GM21825 (cell line): Measurements from ENCODE around the gene CLCN5.
"Not testable (repeated sequence)": the region's sequence is repeated elsewhere in the genome, so short reads cannot be mapped to it uniquely, and the experiment has no call there.

Experiments
- ATAC-seq: cut with Tn5 transposase; IDR thresholded peaks from one replicate; pipeline ENCODE4 v1.9.1; 2021; ENCODE audit warnings: mild to moderate bottlenecking, moderate library complexity; ENCODE audit not compliant: unreplicated experiment

CLCN5 gene

DNA sequence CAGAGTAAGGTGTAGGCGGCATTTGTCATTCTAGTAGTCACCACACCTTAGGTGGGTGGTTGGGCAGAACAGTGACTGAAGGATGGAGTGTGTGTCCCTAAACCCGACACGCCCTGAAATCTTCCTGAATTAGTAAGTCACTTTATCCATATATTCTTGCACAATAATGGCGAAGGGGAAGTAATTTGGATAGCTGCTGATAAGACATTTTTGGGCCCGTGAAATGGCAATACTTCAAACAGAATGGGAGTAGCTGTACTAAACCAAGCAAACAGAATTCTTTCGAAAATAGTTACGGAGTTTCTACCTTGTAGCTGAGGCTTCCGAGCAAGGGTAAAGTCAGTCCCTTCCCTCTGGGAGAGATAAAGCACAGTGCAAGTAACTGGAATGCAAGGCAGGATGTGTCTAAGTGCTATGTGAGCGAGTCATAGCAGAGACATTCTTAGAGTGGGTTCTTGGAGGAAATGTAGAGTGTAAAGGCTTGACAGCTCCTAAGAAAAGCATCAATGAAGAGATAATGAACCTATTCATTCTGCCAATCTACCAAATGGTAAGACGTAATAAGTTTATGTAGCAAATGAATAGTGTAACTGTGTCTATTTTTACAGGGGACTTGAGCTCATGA lies 72.8 kb downstream of the CLCN5 start:
- ATAC-seq: no peak

DNA sequence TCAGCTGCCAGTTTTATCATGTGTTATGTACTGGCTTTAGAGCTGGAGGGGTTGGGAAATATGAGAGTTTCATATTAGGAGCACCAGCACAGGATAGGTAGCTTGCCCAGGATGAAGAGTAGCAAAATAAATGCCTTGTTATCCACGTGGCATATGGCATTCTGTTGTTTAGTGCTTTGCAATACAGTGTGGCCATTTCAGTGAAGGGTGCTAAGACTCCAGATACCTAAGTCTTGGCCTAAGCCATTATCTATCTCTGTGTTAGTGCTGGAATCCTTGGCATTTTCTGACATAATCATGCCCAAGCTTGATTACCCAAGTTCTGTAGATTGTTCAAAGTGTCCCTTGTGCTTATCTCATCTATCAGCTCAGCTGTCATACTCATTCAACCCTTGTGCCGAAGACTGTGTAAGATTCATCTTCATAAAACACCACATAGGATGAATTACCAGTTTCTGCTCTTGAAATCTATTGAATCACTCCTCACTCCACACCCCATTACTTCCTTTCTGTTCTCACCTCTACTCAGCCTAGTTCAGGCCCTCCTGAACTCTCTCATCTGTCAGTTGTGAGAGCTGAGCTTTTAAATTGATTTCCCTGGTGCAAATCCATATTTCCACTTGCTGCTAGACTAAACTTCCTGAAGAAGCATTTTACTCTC lies 73.5 kb downstream of the CLCN5 start:
- no peak for ATAC-seq

DNA sequence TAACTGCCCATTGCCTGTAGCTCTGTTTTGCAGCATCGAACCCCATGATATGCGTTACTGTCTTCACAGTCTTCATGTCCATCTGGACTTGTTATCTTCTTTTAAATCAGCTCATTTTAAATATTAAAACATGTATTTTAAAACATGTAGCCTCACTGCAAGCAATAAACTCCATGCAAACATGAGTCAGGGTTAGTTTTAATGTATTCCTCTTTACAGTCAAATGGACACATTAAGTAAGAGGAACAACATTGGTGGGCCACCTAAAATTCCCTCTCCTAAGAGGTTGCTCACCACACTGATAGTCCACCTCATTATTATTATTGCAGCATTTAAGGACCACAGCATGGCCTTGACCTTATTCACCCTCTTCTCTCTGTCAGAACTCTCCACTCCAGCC lies 74.1 kb downstream of the CLCN5 start:
- no peak for ATAC-seq

DNA sequence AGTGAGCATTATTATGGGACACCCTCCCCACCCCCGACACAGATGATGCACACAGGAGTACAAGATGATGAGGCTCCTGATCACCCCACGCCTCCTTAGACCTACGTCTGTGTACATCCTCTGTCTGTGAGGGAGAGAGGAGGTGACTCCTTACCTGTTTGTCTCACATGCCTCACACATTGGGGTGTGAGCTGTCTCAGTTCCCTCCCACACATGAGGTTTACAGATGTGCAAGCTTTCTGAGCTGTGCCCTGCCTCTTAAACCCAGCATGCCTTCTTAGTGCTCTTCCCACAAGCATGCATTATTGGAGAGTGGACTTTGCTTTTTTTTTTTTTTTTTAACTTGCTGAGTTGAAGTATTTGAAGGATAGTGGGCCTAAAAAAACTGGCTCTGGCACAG lies 76.7 kb downstream of the CLCN5 start:
- ATAC-seq: no peak

DNA sequence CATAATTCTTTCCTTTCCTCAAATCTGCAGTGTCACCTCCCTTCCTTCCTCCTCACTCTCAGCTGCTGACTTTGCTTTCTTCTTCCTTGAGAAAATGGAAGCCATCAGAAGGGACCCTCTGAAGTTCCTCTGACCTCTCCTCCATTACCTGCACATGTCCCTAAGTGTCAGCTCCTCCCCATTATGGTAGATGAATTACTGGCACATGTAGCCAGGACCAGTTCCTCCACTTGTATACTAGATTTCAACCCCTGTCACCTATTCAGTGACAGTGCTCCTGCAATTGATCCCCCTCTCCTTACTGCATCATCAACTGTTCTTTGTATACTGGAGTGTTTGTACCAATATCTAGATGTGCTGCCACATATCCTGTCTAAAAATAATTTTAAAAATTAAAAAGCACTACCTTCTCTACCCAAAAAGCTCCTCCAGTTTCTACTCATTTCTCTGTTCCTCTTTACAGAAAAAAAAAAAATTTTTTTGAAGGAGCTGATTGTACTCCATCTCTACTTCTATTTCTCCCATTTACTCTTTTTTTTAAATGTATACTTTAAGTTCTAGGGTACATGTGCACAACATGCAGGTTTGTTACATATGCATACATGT lies 78.6 kb downstream of the CLCN5 start:
- ATAC-seq: no peak

DNA sequence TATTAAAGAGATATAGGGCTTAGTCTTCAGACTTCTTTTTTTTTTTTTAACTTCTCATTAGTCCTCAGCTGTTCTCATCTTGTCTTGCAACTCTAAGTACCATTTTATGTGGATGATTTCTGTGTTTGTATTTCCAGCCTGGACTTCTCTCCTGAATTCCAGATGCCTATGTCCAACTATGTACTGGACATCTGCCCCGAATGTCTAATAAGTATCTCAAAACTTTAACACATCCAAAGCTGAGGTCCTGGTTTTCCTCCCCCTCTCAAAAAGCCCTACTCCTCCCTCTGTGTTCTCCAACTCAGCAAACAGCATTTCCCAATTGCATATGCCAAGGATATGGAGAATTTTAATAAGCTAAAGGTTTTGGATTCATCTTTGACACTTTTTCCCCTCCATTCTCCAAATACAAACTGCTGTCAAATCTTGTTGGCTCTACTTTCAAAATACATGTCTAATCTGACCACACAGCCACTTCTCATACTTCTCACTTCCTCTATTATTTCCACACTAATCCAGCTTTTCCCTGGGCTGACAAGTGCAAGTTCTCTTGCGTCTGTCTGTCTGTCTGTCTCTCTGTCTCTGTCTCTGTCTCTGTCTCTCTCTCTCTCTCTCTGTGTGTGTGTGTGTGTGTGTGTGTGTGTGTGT lies 79.8 kb downstream of the CLCN5 start:
- peak; percentile 51 for ATAC-seq

DNA sequence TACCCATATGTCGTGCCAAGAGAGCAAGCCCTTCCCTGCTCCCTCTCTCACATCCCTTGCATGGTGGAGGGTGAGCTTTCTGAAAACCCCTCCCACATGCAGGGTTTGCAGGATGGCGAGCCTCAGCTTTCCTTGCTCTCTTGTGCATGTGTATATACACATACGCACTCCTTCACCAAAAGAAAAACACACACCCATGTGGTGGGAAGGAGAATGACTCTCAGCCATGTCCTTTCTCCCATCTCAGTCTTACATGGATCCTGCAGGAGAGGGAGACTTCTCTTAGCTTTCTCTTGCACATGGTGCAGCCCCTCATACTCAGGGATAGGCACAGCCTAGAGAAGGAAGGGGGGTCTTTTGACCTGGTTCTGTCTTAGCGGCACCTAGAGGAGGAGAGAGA lies 81.1 kb downstream of the CLCN5 start:
- no peak for ATAC-seq

DNA sequence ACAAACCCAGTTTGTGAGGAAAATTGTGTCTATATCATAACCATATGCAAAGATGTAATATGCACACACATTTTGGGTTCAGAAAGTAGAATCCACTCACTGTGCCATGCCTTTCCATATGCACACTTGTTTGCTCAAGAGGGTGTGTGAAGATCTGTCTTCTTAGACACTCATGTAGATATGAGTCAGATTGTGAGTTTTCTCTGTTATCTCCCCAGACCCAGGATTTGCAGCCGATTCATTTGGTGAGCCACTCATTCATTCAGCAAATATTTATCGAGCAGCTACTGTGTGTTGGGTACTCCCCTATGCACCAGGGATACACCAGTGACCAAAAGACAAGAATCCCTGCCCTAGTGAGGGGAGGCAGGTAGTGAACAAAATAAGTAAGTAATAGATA lies 81.5 kb downstream of the CLCN5 start:
- no peak for ATAC-seq

DNA sequence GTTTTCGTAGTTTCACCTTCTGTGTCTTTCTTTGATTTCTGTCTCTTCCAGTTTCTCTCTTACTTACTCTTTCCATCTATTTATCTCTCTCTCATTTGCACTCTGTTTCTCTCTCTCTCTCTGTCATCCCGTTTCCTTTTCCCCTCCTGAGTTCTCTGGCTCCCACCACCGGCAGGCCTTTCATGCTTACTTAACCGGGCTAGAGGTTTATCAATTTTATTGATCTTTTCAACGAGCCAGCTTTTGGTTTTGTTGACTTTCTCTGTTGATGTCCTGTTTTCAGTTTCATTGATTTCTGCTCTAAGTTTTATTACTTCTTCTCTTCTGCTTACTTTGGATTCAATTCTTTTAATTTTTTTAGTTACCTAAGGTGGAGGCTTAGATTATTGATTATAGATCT lies 103.2 kb downstream of the CLCN5 start:
- not testable (repeated sequence) for ATAC-seq

DNA sequence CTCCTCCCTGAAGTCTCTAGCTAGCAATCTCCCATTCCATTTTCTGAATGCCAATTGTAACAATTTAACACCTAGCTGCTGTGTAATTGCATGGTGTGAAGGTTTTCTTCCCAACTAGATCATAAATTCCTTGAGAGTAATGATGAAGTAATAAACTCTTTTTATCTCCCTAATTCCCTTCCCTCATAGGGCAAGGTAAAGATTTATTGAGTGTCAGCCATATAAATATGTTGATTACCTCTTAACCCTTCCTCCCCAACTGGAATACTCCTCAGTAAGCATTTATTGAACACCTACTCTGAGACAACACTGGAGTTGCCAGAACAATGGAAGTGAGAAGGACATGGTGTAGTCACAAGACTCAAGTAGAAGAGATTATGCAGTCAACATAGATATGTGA lies 112.7 kb downstream of the CLCN5 start:
- no peak for ATAC-seq

DNA sequence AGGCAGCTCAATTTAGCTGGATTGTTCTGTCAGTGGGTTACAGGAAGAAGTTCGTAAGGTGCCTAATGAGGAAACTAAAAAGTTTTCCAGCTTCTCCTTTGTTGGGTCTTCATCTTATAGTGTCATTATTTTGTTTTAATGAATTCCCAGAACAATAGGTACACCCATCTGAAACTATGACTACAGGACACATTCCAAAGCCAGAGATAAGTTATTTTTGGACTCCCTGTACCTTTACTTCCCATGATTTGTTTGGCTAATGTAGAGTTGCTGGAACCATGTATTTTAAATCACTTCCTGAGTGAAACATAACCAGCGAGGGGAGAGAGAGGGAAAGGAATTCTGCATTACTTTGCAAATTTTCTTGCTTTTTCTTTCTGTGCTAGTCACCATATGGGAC lies 114.0 kb downstream of the CLCN5 start:
- no peak for ATAC-seq

DNA sequence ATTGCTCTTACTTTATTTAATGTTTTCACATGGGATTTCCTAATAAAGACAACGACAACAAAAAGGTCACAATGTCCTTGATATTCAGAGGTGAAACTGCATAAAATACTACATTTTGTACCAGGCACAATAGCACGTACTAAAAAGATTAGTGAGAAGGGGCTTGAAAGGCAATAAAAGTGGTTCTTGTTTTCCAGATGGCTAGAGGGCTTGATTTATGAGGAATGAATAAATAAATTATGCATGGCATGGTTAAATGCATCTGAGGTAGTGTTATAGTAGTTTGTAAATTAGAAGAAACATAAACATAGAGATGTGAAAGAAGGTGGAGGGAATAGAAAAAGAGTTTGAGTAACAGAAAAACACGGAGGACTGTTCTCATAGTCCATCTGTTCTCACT lies 123.4 kb downstream of the CLCN5 start:
- ATAC-seq: no peak

DNA sequence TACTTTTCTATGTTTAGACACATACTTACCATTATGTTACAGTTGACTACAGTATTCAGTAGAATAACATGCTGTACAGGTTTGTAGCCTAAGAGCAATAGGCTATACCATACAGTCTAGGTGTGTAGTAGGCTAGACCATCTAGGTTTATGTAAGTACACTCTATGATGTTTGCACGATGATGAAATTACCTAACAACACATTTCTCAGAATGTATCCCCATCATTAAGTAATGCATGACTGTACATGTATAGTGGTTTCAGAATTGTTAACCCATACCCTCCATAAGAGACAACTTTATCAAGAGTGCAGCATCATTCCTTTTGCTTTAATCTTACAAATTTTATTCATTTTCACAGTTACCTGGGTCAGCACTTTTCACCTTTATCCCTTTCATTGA lies 126.8 kb downstream of the CLCN5 start:
- no peak for ATAC-seq

DNA sequence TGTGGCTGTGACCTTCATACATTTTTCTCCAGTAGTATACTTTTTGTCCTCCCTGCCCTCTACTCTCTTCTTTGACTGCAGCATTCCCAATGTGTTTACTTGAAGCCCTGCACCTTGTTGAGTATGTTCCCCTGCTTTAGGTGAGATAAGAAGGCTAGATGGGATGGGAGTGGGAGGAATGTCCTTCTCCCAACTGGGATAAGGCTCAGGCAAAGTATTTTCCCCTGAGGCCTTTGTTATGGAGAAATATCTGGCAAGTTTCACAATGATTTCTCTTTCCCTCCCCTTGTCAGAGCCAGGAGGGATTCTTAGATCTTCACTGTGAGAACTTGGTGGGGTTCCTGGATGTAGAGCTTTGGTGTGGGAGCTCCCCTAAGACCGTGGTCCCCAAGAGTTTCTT lies 131.8 kb downstream of the CLCN5 start:
- ATAC-seq: no peak

DNA sequence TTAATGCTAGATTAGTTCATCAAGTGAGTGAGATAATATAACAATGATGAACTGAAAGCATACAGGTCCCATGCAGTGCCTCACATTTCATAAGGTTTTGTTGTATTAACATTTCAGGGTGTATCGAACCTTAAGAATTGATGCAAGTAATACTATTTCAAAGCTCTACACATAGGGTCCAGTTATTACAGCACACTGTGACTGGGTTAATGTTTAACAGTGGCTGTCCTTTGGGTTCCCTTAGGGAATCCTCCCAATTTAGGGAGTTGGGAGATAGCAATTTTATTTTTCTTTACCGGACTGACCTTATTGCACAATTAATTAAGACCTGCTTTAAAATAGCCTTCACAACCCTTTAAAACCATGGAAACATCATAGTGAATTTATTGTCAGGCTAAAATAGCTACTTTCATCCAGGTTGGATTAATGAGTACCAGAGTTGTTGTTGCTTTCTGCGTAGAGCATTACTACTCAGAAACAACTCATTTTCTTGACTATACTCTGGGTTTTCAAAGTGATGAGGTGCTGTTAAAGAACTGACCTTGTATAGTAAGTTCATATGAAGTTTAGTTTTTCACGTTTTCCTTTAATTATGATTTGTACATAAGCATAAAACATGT lies 144.0 kb downstream of the CLCN5 start:
- ATAC-seq: no peak

DNA sequence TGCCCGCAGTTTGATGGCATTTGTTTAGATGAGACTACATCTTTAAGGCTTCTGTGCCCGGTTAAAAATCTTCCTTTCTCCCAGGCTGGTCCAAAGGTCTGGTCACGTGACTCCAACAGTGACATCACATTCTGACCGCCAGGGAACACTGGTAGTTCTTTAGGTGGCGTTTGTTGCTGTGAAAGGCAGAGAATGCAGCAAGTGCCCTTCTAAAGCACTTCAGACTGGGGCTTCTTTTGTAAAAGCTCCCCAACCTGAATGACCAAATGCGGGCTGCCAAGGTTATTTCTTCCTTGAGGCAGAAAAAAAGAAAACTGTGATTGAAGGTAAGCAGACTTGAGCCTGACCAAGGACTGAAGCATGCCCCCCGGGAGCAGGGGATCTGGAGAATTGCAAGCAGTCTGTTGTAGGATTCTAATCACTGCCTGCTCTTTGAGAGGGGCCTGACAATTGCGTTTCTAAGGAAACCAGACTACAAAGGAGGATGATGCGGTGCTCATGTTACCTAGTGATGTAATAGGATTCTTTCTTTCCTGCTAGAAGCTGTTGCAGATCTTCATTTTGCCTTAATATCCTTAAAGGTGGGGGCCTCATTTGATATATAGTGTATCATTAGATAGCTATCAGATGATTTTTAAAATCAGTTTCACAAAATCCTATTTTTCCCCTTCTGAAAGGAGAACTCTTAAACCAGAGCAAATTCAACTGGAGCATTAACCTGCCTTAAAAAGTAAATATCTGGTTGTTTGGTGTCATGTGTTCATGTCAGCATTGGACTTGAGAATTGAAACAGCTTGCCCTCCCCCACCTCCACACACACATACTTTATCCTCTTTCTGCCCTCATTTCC lies 145.3 kb downstream of the CLCN5 start:
- ATAC-seq: no peak

DNA sequence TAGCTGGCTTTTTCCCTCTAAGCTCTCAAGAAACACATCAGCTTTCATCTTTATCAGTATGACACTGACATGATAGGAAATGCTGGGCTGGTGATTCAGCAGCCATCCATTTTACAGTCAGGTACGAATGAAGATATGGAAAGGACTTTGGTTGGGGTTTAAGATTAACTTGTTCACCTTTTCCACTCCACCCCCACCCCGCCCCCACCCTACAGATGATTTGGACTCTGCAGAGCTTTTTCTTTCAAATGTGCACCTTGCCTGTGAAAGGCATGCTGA lies 145.8 kb downstream of the CLCN5 start:
- ATAC-seq: no peak

DNA sequence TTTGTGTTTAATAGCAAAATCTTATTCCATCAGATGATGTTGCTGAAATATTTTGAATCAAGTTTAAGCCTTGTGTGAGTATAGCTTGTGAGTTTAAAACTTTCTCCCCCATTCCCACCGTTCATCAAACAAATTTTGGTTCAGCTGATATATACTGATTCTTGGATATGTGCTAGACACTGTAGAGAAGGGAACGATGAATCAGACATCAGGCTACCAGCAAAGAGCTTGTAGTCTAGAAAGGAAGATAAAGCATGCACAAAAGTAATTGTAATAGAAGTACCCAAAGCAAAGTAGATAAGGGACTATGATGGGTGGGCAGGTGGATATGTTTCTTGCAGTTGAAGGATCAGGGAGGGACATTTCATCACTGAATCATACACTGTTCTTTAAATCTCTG lies 146.5 kb downstream of the CLCN5 start:
- no peak for ATAC-seq

DNA sequence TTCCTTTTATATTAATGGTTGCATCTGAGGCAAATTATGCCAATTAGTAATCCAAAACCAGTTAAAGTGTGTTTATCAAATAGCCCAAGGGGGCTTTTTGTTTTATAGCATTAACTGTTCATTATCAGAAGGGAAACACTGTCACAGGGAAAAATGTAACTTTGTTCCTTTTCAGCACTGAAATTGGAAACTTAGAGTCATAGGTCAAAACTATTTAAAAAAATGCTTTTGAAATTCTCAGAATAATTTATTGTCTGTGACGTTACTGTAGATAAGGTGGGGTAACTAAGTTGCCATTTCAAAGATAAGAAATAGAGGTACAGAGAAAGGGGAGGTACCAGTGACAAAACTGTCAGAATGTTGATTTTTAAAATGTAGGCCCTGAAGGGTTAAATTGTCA lies 149.1 kb downstream of the CLCN5 start:
- no peak for ATAC-seq

DNA sequence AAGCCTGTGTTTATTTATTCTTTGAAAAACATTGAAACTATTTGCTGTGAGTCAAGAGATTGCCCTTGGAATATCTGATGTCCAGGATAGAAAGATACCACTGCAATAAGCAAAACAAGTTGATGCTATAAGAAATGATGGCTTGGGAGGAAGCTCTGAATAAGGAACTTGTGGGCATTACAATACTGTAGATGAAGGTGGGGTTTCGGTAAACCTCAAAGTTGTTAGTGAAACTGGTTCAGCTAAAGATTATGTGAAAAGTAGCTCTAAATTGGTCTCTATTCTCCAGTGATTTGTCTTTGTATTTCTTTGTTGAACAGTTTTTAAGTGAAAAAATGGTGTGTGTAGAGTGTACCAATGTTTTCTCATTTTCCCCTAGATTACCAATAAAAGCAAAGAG lies 149.7 kb downstream of the CLCN5 start:
- no peak for ATAC-seq

DNA sequence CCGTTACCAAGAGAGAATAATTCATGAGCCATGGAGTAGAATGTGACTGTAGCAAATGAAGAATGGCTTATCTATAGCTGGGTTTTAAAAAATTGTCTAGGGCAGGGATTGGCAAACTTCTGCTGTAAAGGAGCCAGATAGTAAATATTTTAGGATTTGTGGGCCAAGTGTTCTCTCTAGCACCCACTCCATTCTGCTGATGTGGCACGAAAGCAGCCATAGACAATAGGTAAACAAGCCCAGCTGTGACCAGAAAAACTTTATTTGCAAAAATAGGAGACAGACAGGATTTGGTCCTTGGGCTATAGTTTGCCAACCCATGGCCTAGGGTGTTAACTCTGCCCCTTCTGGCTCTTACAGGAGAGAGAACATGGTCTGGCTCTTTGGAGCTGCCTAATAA lies 151.2 kb downstream of the CLCN5 start:
- no peak for ATAC-seq
